Measurements from ENCODE around the gene CBFA2T3.

Gene CBFA2T3

GRCh38 chr16:88907768-88908167 is 69.2 kb downstream of the CBFA2T3 start:
- Mint-ChIP-seq H3K4me3 (no peak overlapping the region), H3K27me3 (ENCODE audit: low read depth) (peaks cover 7% of the 10 kb centered on the region), H3K27ac (no peak overlapping the region), H3K9me3 (no peaks in the 10 kb centered on the region), H3K4me1 (peaks cover 15% of the 10 kb centered on the region), H3K36me3 (ENCODE audit: low read depth) (no peaks in the 10 kb centered on the region)
- no peak for TF ChIP-seq CTCF (IDR thresholded peaks at IDR 0.05; ENCODE audit: unreplicated experiment in 3 of 3)

- TF ChIP-seq CTCF (IDR thresholded peaks at IDR 0.05; ENCODE audit: unreplicated experiment in 3 of 3) = no peak
- no peak overlapping the region for H3K27ac Mint-ChIP-seq
- no peaks in the 10 kb centered on the region for H3K9me3 Mint-ChIP-seq
- H3K4me3 Mint-ChIP-seq = no peak overlapping the region
- H3K4me1 Mint-ChIP-seq = peaks cover 10% of the 10 kb centered on the region
- H3K36me3 Mint-ChIP-seq (ENCODE audit: low read depth) = no peaks in the 10 kb centered on the region
- peaks cover 7% of the 10 kb centered on the region for H3K27me3 Mint-ChIP-seq (ENCODE audit: low read depth)
These were observed 70.4 kb downstream of the CBFA2T3 start for GRCh38 chr16:88906535-88907105.

GRCh38 chr16:88906020-88906419 is 71.0 kb downstream of the CBFA2T3 start:
- Mint-ChIP-seq H3K4me1 (peaks cover 10% of the 10 kb centered on the region), H3K27ac (no peak overlapping the region), H3K9me3 (no peaks in the 10 kb centered on the region), H3K4me3 (no peak overlapping the region), H3K36me3 (ENCODE audit: low read depth) (no peaks in the 10 kb centered on the region), H3K27me3 (ENCODE audit: low read depth) (peaks cover 7% of the 10 kb centered on the region)
- TF ChIP-seq CTCF (IDR thresholded peaks at IDR 0.05; ENCODE audit: unreplicated experiment in 3 of 3) = no peak

- Mint-ChIP-seq H3K27me3 (ENCODE audit: low read depth) (peaks cover 6% of the 10 kb centered on the region), H3K4me3 (no peak overlapping the region), H3K9me3 (no peaks in the 10 kb centered on the region), H3K36me3 (ENCODE audit: low read depth) (no peaks in the 10 kb centered on the region), H3K27ac (no peak overlapping the region), H3K4me1 (peaks cover 10% of the 10 kb centered on the region)
- no peak for TF ChIP-seq CTCF (IDR thresholded peaks at IDR 0.05; ENCODE audit: unreplicated experiment in 3 of 3)
These were observed 71.4 kb downstream of the CBFA2T3 start for GRCh38 chr16:88905563-88905962.

GRCh38 chr16:88904676-88905365 is 72.2 kb downstream of the CBFA2T3 start:
- no peak for TF ChIP-seq CTCF (IDR thresholded peaks at IDR 0.05; ENCODE audit: unreplicated experiment in 3 of 3)
- Mint-ChIP-seq H3K4me3 (no peak overlapping the region), H3K27ac (no peak overlapping the region), H3K36me3 (ENCODE audit: low read depth) (no peaks in the 10 kb centered on the region), H3K27me3 (ENCODE audit: low read depth) (no peaks in the 10 kb centered on the region), H3K4me1 (peaks cover 5% of the 10 kb centered on the region), H3K9me3 (no peaks in the 10 kb centered on the region)

GRCh38 chr16:88903267-88903666 is 73.7 kb downstream of the CBFA2T3 start:
- Mint-ChIP-seq H3K36me3 (ENCODE audit: low read depth) (no peaks in the 10 kb centered on the region), H3K27me3 (ENCODE audit: low read depth) (no peaks in the 10 kb centered on the region), H3K9me3 (no peaks in the 10 kb centered on the region), H3K4me3 (no peak overlapping the region), H3K4me1 (peaks cover 5% of the 10 kb centered on the region), H3K27ac (no peak overlapping the region)
- no peak for TF ChIP-seq CTCF (IDR thresholded peaks at IDR 0.05; ENCODE audit: unreplicated experiment in 3 of 3)

All from nephron (organoid).